HG03045 (cell line): ENCODE measurements around the gene SLC12A3.

Experiments used
- ATAC-seq: cut with Tn5 transposase; IDR thresholded peaks from one replicate; pipeline ENCODE4 v1.9.1; 2021; ENCODE audit warnings: mild to moderate bottlenecking, moderate library complexity; ENCODE audit not compliant: unreplicated experiment

Gene SLC12A3

DNA sequence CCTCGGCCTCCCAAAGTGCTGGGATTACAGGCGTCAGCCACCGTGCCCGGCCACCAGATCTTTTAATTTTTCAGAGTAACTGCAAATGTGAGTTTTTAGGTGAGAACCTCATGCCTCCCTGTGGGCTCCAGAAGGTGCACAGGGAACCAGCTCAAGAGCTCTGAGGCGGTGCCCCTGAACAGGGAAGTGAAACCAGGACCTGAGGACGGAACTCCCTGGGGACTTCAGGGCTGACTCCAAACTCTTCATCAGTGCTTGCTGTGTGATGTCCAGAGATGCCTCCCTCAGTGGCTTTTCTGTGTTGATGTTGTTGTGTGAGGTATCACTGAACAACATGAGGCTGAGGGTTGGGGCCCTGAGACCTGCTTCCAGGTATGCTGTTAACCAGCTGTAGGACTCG, 23.8 kb downstream of the SLC12A3 start:
- no peak for ATAC-seq

GRCh38 chr16:56889206-56889605, 24.2 kb downstream of the SLC12A3 start:
- ATAC-seq, result no peak

- ATAC-seq, result no peak
Measured at GRCh38 chr16:56891685-56892084, 26.7 kb downstream of the SLC12A3 start.

- ATAC-seq, result no peak
Measured at GRCh38 chr16:56892705-56893104, 27.7 kb downstream of the SLC12A3 start.

DNA sequence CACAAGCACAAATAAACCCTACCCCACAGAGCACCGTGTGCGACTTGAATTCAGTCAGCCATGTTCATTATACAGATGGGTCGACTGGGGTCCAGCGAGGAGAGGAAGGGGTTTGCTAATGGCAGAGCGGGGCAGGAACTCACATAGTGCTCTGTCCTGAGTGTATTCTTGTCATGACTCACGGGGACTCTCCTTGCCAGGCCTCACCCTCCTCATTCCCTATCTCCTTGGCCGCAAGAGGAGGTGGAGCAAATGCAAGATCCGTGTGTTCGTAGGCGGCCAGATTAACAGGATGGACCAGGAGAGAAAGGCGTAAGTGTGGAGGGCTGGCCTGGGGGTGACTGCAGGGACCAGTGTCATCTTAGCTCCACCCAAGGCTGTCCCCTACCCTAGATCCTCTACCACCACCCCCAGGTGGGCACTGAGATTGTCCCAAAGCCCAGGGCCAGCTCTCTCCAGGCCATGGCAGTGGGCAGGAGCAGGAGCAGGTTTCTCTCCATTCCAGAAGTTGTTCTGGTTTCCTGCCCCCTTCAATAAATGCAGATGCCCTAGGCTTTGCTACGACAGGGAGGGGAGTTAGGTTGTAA, 29.4 kb downstream of the SLC12A3 start:
- no peak for ATAC-seq

DNA sequence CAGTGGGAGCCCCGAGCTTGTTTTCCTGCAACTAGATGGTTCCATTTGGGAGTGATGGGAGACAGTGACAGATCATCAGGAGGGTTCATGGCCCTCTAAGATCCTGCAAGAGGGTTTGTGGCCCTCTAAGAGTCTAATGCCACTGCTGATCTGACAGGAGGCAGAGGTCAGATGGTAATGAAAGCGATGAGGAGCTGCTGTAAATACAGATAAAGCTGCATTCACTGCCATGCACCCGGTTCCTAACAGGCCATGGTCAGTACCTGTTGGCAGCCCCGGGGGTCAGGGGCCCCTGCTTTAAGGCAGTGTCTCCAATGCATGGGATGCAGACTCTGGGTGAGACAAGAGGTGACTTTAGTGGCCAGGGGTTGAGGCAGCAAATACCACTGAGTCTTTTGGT, 30.8 kb downstream of the SLC12A3 start:
- no peak for ATAC-seq

DNA sequence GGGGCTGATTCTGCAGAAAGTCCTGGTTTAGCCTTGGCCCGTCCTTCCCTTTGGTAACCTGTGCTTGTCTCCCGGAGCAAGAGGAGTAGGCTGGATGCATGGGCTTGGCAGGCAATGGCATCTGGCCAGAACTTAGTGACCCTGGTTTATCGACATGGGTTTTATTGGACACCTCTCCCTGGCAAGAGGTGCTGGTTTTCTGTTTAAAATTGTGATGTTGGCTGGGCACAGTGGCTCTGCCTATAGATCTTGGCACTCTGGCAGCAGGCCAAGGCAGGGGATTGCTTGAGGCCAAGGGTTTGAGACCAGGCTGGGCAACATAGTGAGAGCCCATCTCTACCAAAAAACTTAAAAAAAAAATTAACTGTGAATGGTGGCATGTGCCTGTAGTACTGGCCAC, 31.2 kb downstream of the SLC12A3 start:
- no peak for ATAC-seq

- no peak for ATAC-seq
Measured at GRCh38 chr16:56897026-56897799, 32.2 kb downstream of the SLC12A3 start.

DNA sequence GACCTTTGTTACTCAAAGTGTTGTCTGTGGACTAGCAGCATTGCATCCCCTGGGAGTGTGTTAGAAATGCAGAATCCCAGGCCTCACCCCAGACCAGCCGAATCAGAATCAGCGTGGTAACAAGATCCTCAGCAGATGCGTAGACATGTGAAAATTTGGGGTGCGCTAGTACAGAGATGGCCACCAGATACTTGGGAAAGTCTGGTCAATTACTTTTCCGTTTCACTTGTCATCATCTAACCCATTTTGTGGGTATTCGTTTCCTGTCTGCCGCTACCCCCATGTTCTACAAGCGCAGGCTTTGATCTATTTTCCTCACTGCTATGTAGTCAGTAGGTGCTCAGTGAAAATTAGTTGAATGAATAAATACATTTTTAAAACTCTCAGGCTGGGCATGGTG, 33.8 kb downstream of the SLC12A3 start:
- ATAC-seq, result no peak

DNA sequence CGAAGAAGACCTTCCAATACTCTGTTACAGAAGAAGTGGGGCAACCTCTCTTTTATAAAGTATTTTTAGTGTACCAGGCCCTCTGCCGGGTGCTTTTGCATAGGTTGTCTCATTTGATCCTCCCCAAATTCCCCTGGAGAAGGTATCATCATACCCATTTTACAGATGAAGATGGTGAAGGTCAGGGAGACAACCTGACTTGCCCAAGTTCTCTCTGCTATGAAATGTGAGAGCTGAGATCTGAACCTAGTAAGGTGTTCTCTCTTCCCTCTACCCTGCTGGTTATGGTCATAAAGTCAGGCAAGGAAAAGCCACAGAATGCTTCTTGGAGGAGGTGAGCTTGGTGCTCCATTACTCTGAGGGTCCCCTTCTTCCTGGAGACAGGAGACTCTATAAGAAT, 38.9 kb downstream of the SLC12A3 start:
- ATAC-seq, result no peak

DNA sequence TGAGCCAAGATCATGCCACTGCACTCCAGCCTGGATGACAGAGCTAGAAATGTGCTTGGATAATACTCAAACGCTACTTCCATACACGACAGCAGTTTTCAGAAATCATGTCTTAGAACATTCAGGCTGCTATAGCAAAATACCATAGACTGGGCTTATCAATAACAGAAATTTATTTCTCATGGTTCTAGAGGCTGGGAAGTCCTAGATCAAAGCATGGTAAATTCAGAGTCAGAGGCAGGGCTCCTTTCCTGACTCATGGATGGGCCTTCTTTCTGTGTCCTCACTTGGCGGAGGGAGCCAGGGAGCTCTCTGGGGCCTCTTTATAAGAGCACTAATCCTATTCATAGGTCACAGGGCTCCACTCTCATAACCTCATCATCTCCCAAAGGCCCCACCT, 42.4 kb downstream of the SLC12A3 start:
- ATAC-seq, result no peak

- no peak for ATAC-seq
Measured at GRCh38 chr16:56909527-56909979, 44.5 kb downstream of the SLC12A3 start.

- ATAC-seq, result no peak
Measured at GRCh38 chr16:56910112-56910511, 45.1 kb downstream of the SLC12A3 start.

DNA sequence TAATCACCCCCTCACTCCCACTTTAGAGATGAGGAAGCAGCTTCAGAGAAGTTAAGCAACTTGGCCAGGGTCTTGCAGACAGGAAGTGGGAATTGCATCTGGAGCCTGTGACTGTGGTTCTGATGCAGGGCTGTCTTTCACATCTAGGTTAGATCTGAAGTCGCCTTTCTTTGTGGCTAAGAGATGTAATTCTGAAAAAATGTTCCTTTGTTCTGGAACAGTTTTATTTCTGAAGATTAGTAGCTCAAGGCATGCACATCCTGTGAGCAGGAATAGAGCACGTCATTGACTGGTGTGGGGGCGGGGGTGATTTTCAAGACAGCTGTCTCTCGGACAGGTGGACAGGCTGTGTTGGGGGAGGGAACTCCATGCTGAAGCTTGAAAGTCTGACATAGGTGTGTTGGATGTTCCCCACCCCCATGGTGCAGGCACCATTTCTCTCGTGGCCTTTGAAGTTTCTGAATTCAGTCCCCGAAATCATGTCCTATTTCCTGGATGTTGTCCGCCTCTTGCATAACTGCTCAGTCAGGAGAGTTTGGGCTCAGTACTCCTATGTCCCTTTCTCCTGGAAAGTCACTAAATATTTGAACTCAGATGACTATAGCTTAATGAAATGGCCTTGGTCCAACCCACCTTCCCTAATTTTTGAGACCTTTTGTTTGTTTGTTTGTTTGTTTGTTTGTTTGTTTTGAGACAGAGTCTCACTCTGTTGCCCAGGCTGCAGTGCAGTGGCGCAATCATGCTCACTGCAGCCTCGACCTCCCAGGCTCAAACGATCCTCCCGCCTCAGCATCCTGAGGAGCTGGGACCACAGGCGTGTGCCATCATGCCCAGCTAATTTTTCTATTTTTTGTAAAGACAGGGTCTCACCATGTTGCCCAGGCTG, 45.9 kb downstream of the SLC12A3 start:
- no peak for ATAC-seq

GRCh38 chr16:56911771-56912571, 47.0 kb downstream of the SLC12A3 start:
- peak; percentile 57 for ATAC-seq

DNA sequence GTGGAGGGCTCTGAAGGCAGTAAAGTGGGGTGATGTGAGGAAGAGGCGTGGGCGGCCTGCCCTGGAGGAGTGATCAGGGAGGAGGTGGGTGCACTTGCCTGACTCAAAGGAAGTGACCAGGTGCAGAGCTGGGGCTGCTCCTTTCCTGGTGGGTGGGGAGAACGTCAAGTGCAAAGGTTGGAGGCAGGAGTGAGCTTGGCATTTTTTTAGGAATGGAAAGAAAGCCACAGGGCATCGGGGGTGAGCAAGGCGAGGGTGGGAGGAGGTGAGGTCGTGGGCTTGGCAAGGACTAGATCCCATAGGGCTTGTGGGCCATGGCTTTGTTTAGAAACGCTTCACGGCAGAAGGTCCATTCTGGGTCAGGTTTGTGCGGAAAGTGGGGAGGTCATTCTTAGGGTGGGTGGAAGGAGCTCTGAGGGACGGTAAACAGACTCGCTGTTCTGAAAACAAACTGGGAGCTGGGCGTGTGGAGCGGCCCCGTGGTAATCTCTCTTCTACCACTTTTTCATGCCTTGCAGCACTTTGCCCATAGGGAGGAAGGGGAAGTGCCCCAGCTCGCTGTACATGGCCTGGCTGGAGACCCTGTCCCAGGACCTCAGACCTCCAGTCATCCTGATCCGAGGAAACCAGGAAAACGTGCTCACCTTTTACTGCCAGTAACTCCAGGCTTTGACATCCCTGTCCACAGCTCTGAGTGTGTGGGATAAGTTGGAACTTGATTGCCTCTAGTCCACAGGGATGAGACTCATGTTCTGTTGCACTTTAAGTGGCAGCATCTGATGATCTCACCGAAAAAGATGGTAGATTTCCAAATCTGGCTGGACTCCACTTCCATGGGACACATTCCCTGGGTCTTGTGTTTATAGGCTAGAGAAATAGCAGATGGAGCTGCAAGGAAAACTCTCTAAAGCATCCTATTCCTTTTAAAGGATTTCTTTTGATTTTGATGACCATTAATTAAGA, 48.0 kb downstream of the SLC12A3 start:
- no peak for ATAC-seq

GRCh38 chr16:56914896-56915295, 49.9 kb downstream of the SLC12A3 start:
- no peak for ATAC-seq

- ATAC-seq, result no peak
Measured at GRCh38 chr16:56915336-56916119, 50.5 kb downstream of the SLC12A3 start.
